HEK293 (cell line): ENCODE measurements around the gene TBC1D30.

Experiments used
- CTCF ChIA-PET: fragments of 350-600 bp; formaldehyde crosslinking; extraction: SDS; loops from one replicate; lab custom pipeline; 2021; ENCODE audit warnings: antibody characterized with exemption; lab: Yijun Ruan, JAX
- POLR2A ChIA-PET: fragments of 300-600 bp; formaldehyde crosslinking; extraction: SDS; loops from one replicate; lab custom pipeline; 2020; ENCODE audit warnings: antibody characterized with exemption, inconsistent platforms; lab: Yijun Ruan, JAX
- H3K27ac ChIP-seq: fragments of 200-500 bp; sonication (Bioruptor generic); 2 replicates; pipeline ENCODE4 v1.5.1; 2014; ENCODE audit warnings: low read depth, low read length, control low read depth, inconsistent platforms; ENCODE audit errors: extremely low read depth
- H3K36me3 ChIP-seq, 2 experiments: fragments of 200-500 bp in 1 of 2; sonication (Bioruptor generic) in 1 of 2; 1 replicate in 1 of 2; 2 replicates in 1 of 2; pipeline ENCODE4 v1.5.1; 2014 to 2017; ENCODE audit warnings: inconsistent platforms in 2 of 2, low read length in 2 of 2; ENCODE audit not compliant: control insufficient read depth in 2 of 2, insufficient read depth in 1 of 2
- H3K4me1 ChIP-seq: fragments of 200-500 bp; sonication (Bioruptor generic); 2 replicates; pipeline ENCODE4 v1.5.1; 2014; ENCODE audit warnings: mild to moderate bottlenecking, low read length, inconsistent platforms; ENCODE audit not compliant: control insufficient read depth, insufficient read depth
- H3K4me3 ChIP-seq: 2 replicates; pipeline ENCODE4 v1.5.1; 2011; ENCODE audit warnings: low read depth, mild to moderate bottlenecking, control low read depth, low read length, moderate library complexity
- H3K9me3 ChIP-seq: fragments of 200-500 bp; sonication (Bioruptor generic); 2 replicates; pipeline ENCODE4 v1.5.1; 2014; ENCODE audit warnings: low read depth, low read length, inconsistent platforms; ENCODE audit not compliant: control insufficient read depth, insufficient read depth
- GLI2 ChIP-seq: fragments of 450-650 bp; formaldehyde crosslinking; IDR thresholded peaks from 2 replicates; pipeline ENCODE4; 2017; ENCODE audit warnings: missing biosample characterization, missing genetic modification characterization, low read depth, borderline replicate concordance
- KLF10 ChIP-seq: fragments of 450-650 bp; IDR thresholded peaks from 2 replicates; pipeline ENCODE4 v1.5.1; 2018; ENCODE audit warnings: missing biosample characterization, mild to moderate bottlenecking, missing genetic modification characterization
- MZF1 ChIP-seq: fragments of 450-650 bp; formaldehyde crosslinking; IDR thresholded peaks from 2 replicates; pipeline ENCODE4 v1.5.1; 2017; ENCODE audit warnings: missing biosample characterization, missing genetic modification characterization, borderline replicate concordance
- PRDM2 ChIP-seq: fragments of 450-650 bp; formaldehyde crosslinking; IDR thresholded peaks from 2 replicates; pipeline ENCODE4 v1.5.1; 2016; ENCODE audit warnings: missing biosample characterization, missing genetic modification characterization, borderline replicate concordance
- ZFP3 ChIP-seq: fragments of 450-650 bp; formaldehyde crosslinking; IDR thresholded peaks from 2 replicates; pipeline ENCODE4 v1.5.1; 2016; ENCODE audit warnings: low read depth, missing biosample characterization, missing genetic modification characterization
- ZIC2 ChIP-seq: fragments of 450-650 bp; formaldehyde crosslinking; IDR thresholded peaks from 2 replicates; pipeline ENCODE4 v1.5.1; 2016; ENCODE audit warnings: missing biosample characterization, missing genetic modification characterization
- ZNF10 ChIP-seq: fragments of 450-650 bp; formaldehyde crosslinking; IDR thresholded peaks from 2 replicates; pipeline ENCODE4 v1.5.1; 2017; ENCODE audit warnings: missing biosample characterization, missing genetic modification characterization
- ZNF184 ChIP-seq: fragments of 450-650 bp; IDR thresholded peaks from 2 replicates; pipeline ENCODE4 v1.5.1; 2018; ENCODE audit warnings: missing biosample characterization, mild to moderate bottlenecking, missing genetic modification characterization
- ZNF221 ChIP-seq: fragments of 450-650 bp; formaldehyde crosslinking; IDR thresholded peaks from 2 replicates; pipeline ENCODE4 v1.5.1; 2017; ENCODE audit warnings: missing biosample characterization, missing genetic modification characterization, borderline replicate concordance
- ZNF23 ChIP-seq: fragments of 450-650 bp; formaldehyde crosslinking; IDR thresholded peaks from 2 replicates; pipeline ENCODE4 v1.5.1; 2016; ENCODE audit warnings: missing biosample characterization, missing genetic modification characterization, borderline replicate concordance
- ZNF292 ChIP-seq: fragments of 450-650 bp; formaldehyde crosslinking; IDR thresholded peaks from 2 replicates; pipeline ENCODE4 v1.5.1; 2016; ENCODE audit warnings: low read depth, missing biosample characterization, missing genetic modification characterization, borderline replicate concordance
- ZNF335 ChIP-seq: fragments of 450-650 bp; formaldehyde crosslinking; conservative IDR thresholded peaks from 2 replicates; pipeline ENCODE4 v1.5.1; 2016; ENCODE audit warnings: missing biosample characterization, missing genetic modification characterization
- ZNF366 ChIP-seq: fragments of 450-650 bp; formaldehyde crosslinking; conservative IDR thresholded peaks from 2 replicates; pipeline ENCODE4 v1.5.1; 2016; ENCODE audit warnings: missing biosample characterization, missing genetic modification characterization
- ZNF391 ChIP-seq: fragments of 450-650 bp; formaldehyde crosslinking; IDR thresholded peaks from 2 replicates; pipeline ENCODE4 v1.5.1; 2016; ENCODE audit warnings: low read depth, missing biosample characterization, missing genetic modification characterization, borderline replicate concordance
- ZNF404 ChIP-seq: fragments of 450-650 bp; formaldehyde crosslinking; IDR thresholded peaks from 2 replicates; pipeline ENCODE4 v1.5.1; 2017; ENCODE audit warnings: missing biosample characterization, missing genetic modification characterization
- ZNF48 ChIP-seq: fragments of 450-650 bp; formaldehyde crosslinking; IDR thresholded peaks from 2 replicates; pipeline ENCODE4 v1.5.1; 2016; ENCODE audit warnings: missing biosample characterization, missing genetic modification characterization
- ZNF488 ChIP-seq: fragments of 450-650 bp; formaldehyde crosslinking; IDR thresholded peaks from 2 replicates; pipeline ENCODE4 v1.5.1; 2016; ENCODE audit warnings: missing biosample characterization, missing genetic modification characterization
- ZNF501 ChIP-seq: fragments of 450-650 bp; formaldehyde crosslinking; IDR thresholded peaks from 2 replicates; pipeline ENCODE4 v1.5.1; 2016; ENCODE audit warnings: missing biosample characterization, missing genetic modification characterization
- ZNF513 ChIP-seq: fragments of 450-650 bp; IDR thresholded peaks from 2 replicates; pipeline ENCODE4 v1.5.1; 2018; ENCODE audit warnings: missing biosample characterization, missing genetic modification characterization
- ZNF521 ChIP-seq: fragments of 450-650 bp; formaldehyde crosslinking; IDR thresholded peaks from 2 replicates; pipeline ENCODE4 v1.5.1; 2017; ENCODE audit warnings: missing biosample characterization, mild to moderate bottlenecking, missing genetic modification characterization
- ZNF600 ChIP-seq: fragments of 450-650 bp; formaldehyde crosslinking; IDR thresholded peaks from 2 replicates; pipeline ENCODE4 v1.5.1; 2016; ENCODE audit warnings: missing biosample characterization, missing genetic modification characterization
- ZNF621 ChIP-seq: fragments of 450-650 bp; formaldehyde crosslinking; IDR thresholded peaks from 2 replicates; pipeline ENCODE4 v1.5.1; 2017; ENCODE audit warnings: missing biosample characterization, missing genetic modification characterization
- ZNF658 ChIP-seq: fragments of 450-650 bp; formaldehyde crosslinking; IDR thresholded peaks from 2 replicates; pipeline ENCODE4; 2016; ENCODE audit warnings: missing biosample characterization, missing genetic modification characterization
- ZNF660 ChIP-seq: fragments of 450-650 bp; IDR thresholded peaks from 2 replicates; pipeline ENCODE4 v1.5.1; 2018; ENCODE audit warnings: missing biosample characterization, mild to moderate bottlenecking, missing genetic modification characterization
- ZNF701 ChIP-seq: fragments of 450-650 bp; formaldehyde crosslinking; IDR thresholded peaks from 2 replicates; pipeline ENCODE4 v1.5.1; 2016; ENCODE audit warnings: missing biosample characterization, missing genetic modification characterization

The TBC1D30 gene

GRCh38 chr12:64900540-64900939, 76.1 kb downstream of the TBC1D30 start (continued):
- TF ChIP-seq ZNF292 (tag by site-specific recombination) (no peak), ZNF660 (no peak), ZFP3 (tag by site-specific recombination) (no peak), ZIC2 (no peak), ZNF501 (no peak), ZNF404 (no peak), PRDM2 (tag by site-specific recombination) (no peak)

GRCh38 chr12:64903479-64904152, 79.2 kb downstream of the TBC1D30 start:
- Histone ChIP-seq H3K4me3 (no peak overlapping the region), H3K4me1 (peaks cover 5% of the 10 kb centered on the region; the same call in 1 of the 2 replicates), H3K9me3 (no peaks in the 10 kb centered on the region), H3K27ac (no peak overlapping the region), H3K36me3 (no peaks in the 10 kb centered on the region)
- TF ChIP-seq ZNF513 (tag by site-specific recombination) (no peak), ZNF488 (no peak), ZNF23 (no peak), ZNF184 (no peak), ZNF366 (0 out of 2 replicates have a peak, but pooled peaks have one; percentile 16), ZNF335 (peak; percentile 30; the same call in 1 of the 2 replicates), KLF10 (tag by site-specific recombination) (no peak), ZNF701 (no peak), GLI2 (no peak)
- POLR2A ChIA-PET = no interaction called here
- CTCF ChIA-PET = interaction anchor here (1.0 to 1.6 kb wide), 2 partner anchors 13 to 102 kb away, joined by 3 to 7 read pairs; no protein-coding TSS in a partner anchor

- Histone ChIP-seq H3K4me1 (peaks cover 5% of the 10 kb centered on the region; the same call in 1 of the 2 replicates), H3K27ac (no peak overlapping the region), H3K9me3 (no peaks in the 10 kb centered on the region), H3K36me3 (no peaks in the 10 kb centered on the region), H3K4me3 (no peak overlapping the region)
- POLR2A ChIA-PET = no interaction called here
- CTCF ChIA-PET = interaction anchor here (0.7 kb wide), 1 partner anchor 1170 kb away, joined by 3 read pairs; no protein-coding TSS in a partner anchor
- TF ChIP-seq ZNF391 (tag by site-specific recombination) (no peak), ZNF48 (tag by site-specific recombination) (no peak), MZF1 (tag by site-specific recombination) (no peak), ZNF521 (no peak), ZNF10 (tag by site-specific recombination) (no peak), ZNF600 (tag by site-specific recombination) (no peak), ZNF621 (no peak), ZNF221 (tag by site-specific recombination) (no peak), ZNF501 (no peak), ZNF335 (no peak), ZNF658 (no peak), ZNF366 (no peak)
Observed at GRCh38 chr12:64907097-64907496, 82.7 kb downstream of the TBC1D30 start.
